H1 (cell line): ENCODE data around the gene PLXDC2. TPM values are rescaled to one million over a fixed set of nuclear protein-coding genes. Genes with fewer than 3 reads are reported as not detected.

Experiments used
- CTCF ChIA-PET: fragments of 300-600 bp; sonication (Branson Sonifier 250); formaldehyde crosslinking; loops from one replicate; lab custom pipeline; 2021; ENCODE audit not compliant: partially characterized antibody; lab: Charles Lee
- POLR2A ChIA-PET: fragments of 300-600 bp; sonication (Branson Sonifier 250); formaldehyde crosslinking; loops from one replicate; lab custom pipeline; 2021; ENCODE audit warnings: inconsistent platforms; ENCODE audit not compliant: partially characterized antibody; lab: Charles Lee
- DNase-seq, 2 experiments: peaks; one replicate each; pipeline versions ENCODE4 v3.0.0 to v3.0.0-alpha.2; 2010 to 2022; ENCODE audit warnings: low spot score in 2 of 2, low read depth in 1 of 2, mixed read lengths in 1 of 2
- FAIRE-seq: peaks from 2 replicates; lab custom pipeline; 2011; peaks lifted over from hg19 to GRCh38; lab: Jason Lieb, UNC
- H2AFZ ChIP-seq: 2 replicates; pipeline ENCODE4 v1.8.1; 2012; ENCODE audit warnings: low read length, inconsistent platforms
- H2AK5ac ChIP-seq: 2 replicates; pipeline ENCODE4 v1.6.1; 2013; ENCODE audit warnings: low read depth, low read length
- H2BK120ac ChIP-seq: replicated peaks from 2 replicates; pipeline ENCODE3; 2013; ENCODE audit warnings: low read depth, low read length, inconsistent platforms
- H2BK12ac ChIP-seq: 2 replicates; pipeline ENCODE4 v1.6.1; 2013; ENCODE audit warnings: low read depth, low read length
- H2BK15ac ChIP-seq: 2 replicates; pipeline ENCODE4 v1.6.1; 2013; ENCODE audit warnings: low read length
- H2BK20ac ChIP-seq: 2 replicates; pipeline ENCODE4 v1.6.1; 2013; ENCODE audit warnings: low read length
- H2BK5ac ChIP-seq: 2 replicates; pipeline ENCODE4 v1.6.1; 2013; ENCODE audit warnings: low read depth, low read length
- H3K14ac ChIP-seq: 2 replicates; pipeline ENCODE4 v1.6.1; 2013; ENCODE audit warnings: inconsistent platforms; ENCODE audit not compliant: insufficient read length
- H3K18ac ChIP-seq: 2 replicates; pipeline ENCODE4 v1.6.1; 2013; ENCODE audit warnings: low read length; ENCODE audit errors: extremely low read depth
- H3K23ac ChIP-seq: 2 replicates; pipeline ENCODE4 v1.6.1; 2013; ENCODE audit warnings: inconsistent platforms; ENCODE audit not compliant: insufficient read length
- H3K23me2 ChIP-seq: 2 replicates; pipeline ENCODE4 v1.6.1; 2013; ENCODE audit warnings: low read depth, low read length
- H3K27ac ChIP-seq: 2 replicates; pipeline ENCODE4 v1.6.1; 2011; ENCODE audit warnings: low read depth, low read length, inconsistent platforms
- H3K27me3 ChIP-seq, 4 experiments: replicated peaks in 1 of 4; 1 replicate in 1 of 4; 2 replicates in 3 of 4; pipeline versions ENCODE4 v1.6.1 to v1.8.1; 2011 to 2013; ENCODE audit warnings: low read length in 3 of 4, mild to moderate bottlenecking in 3 of 4, inconsistent platforms in 2 of 4, mixed read lengths in 2 of 4, moderate library complexity in 1 of 4; ENCODE audit not compliant: control insufficient read depth in 3 of 4, insufficient read depth in 3 of 4; ENCODE audit errors: extremely low read depth in 1 of 4
- H3K36me3 ChIP-seq, 4 experiments: 2 replicates each; pipeline versions ENCODE4 v1.6.1 to v1.8.1; 2011 to 2013; ENCODE audit warnings: mild to moderate bottlenecking in 4 of 4, low read length in 3 of 4, moderate library complexity in 2 of 4, control low read depth in 1 of 4, inconsistent platforms in 1 of 4; ENCODE audit not compliant: insufficient read depth in 4 of 4, control insufficient read depth in 2 of 4
- H3K4ac ChIP-seq: replicated peaks from 2 replicates; pipeline ENCODE3; 2013; ENCODE audit warnings: low read length, low read depth, mixed read lengths, inconsistent platforms; ENCODE audit not compliant: insufficient read length
- H3K4me1 ChIP-seq, 4 experiments: replicated peaks in 1 of 4; 1 replicate in 1 of 4; 2 replicates in 3 of 4; pipeline versions ENCODE4 v1.6.1 to v1.8.1; 2011 to 2013; ENCODE audit warnings: low read length in 3 of 4, inconsistent platforms in 2 of 4, mixed read lengths in 1 of 4; ENCODE audit not compliant: insufficient read depth in 4 of 4, control insufficient read depth in 3 of 4
- H3K4me2 ChIP-seq, 2 experiments: 2 replicates each; pipeline versions ENCODE4 v1.6.1 to v1.8.1; 2011 to 2013; ENCODE audit warnings: low read depth in 2 of 2, low read length in 2 of 2, control low read depth in 1 of 2, inconsistent platforms in 1 of 2, mild to moderate bottlenecking in 1 of 2; ENCODE audit not compliant: insufficient read depth in 1 of 2
- H3K4me3 ChIP-seq, 4 experiments: fragments of 200-600, 300-600 bp in 1 of 4; sonication (generic), shearing (Covaris generic), sonication (Bioruptor Twin) in 1 of 4; 2 replicates each; pipeline versions ENCODE4 v1.5.1 to v1.8.1; 2011 to 2016; ENCODE audit warnings: low read length in 4 of 4, low read depth in 3 of 4, control low read depth in 2 of 4, inconsistent platforms in 2 of 4, mild to moderate bottlenecking in 2 of 4, mixed read lengths in 1 of 4, moderate library complexity in 1 of 4; ENCODE audit not compliant: insufficient read depth in 2 of 4; ENCODE audit errors: extremely low read depth in 1 of 4
- H3K56ac ChIP-seq: replicated peaks from 2 replicates; pipeline ENCODE3; 2013; ENCODE audit warnings: low read depth, mild to moderate bottlenecking, mixed read lengths, low read length, inconsistent platforms; ENCODE audit not compliant: insufficient read length
- H3K79me1 ChIP-seq: 2 replicates; pipeline ENCODE4 v1.6.1; 2013; ENCODE audit warnings: low read depth, low read length, control low read depth
- H3K79me2 ChIP-seq, 2 experiments: 2 replicates each; pipeline versions ENCODE4 v1.6.1 to v1.8.1; 2012 to 2013; ENCODE audit warnings: low read length in 2 of 2, mild to moderate bottlenecking in 2 of 2, inconsistent platforms in 1 of 2; ENCODE audit not compliant: insufficient read depth in 2 of 2, control insufficient read depth in 1 of 2
- H3K9ac ChIP-seq, 4 experiments: replicated peaks in 1 of 4; 1 replicate in 1 of 4; 2 replicates in 3 of 4; pipeline versions ENCODE4 v1.6.1 to v1.8.1; 2011 to 2013; ENCODE audit warnings: low read depth in 3 of 4, low read length in 3 of 4, control low read depth in 2 of 4, mild to moderate bottlenecking in 2 of 4, moderate library complexity in 2 of 4, inconsistent platforms in 1 of 4; ENCODE audit errors: extremely low read depth in 1 of 4
- H3K9me3 ChIP-seq, 2 experiments: 2 replicates each; pipeline versions ENCODE4 v1.6.1 to v1.8.1; 2012 to 2013; ENCODE audit warnings: mild to moderate bottlenecking in 2 of 2, moderate library complexity in 2 of 2, control low read depth in 1 of 2, inconsistent platforms in 1 of 2, low read depth in 1 of 2, low read length in 1 of 2, mixed read lengths in 1 of 2; ENCODE audit not compliant: insufficient read depth in 2 of 2
- H4K20me1 ChIP-seq, 2 experiments: replicated peaks in 1 of 2; 2 replicates each; pipeline versions ENCODE3 to v1.8.1; 2011 to 2013; ENCODE audit warnings: inconsistent platforms in 2 of 2, low read length in 2 of 2, mild to moderate bottlenecking in 1 of 2; ENCODE audit not compliant: insufficient read depth in 2 of 2, control insufficient read depth in 1 of 2
- H4K5ac ChIP-seq: 2 replicates; pipeline ENCODE4 v1.6.1; 2013; ENCODE audit warnings: low read length, low read depth, mixed read lengths, inconsistent platforms; ENCODE audit not compliant: insufficient read length
- H4K8ac ChIP-seq: 2 replicates; pipeline ENCODE4 v1.8.0; 2013; ENCODE audit warnings: mild to moderate bottlenecking, moderate library complexity, low read length, inconsistent platforms; ENCODE audit not compliant: insufficient read depth; ENCODE audit errors: extremely low read depth
- H4K91ac ChIP-seq: replicated peaks from 2 replicates; pipeline ENCODE3; 2013; ENCODE audit warnings: low read length, mixed read lengths, inconsistent platforms; ENCODE audit not compliant: insufficient read length
- ASH2L ChIP-seq: fragments of 200-600, 300-600 bp; sonication (generic); IDR thresholded peaks from one replicate; pipeline ENCODE4 v1.7.1; 2017; ENCODE audit warnings: low read length
- BRCA1 ChIP-seq: IDR thresholded peaks from 2 replicates; pipeline ENCODE4 v1.6.1; 2012; ENCODE audit warnings: low read depth, low read length, improper control_type of control experiment
- EGR1 ChIP-seq: IDR thresholded peaks from 2 replicates; pipeline ENCODE4 v1.6.1; 2011; ENCODE audit warnings: low read depth, low read length, borderline replicate concordance
- EZH2 ChIP-seq: fragments of 200-600 bp; sonication (generic); IDR thresholded peaks from 2 replicates; pipeline ENCODE4 v1.7.1; 2012; ENCODE audit warnings: low read depth, mild to moderate bottlenecking, moderate library complexity, low read length, inconsistent platforms; ENCODE audit not compliant: severe bottlenecking
- GABPA ChIP-seq: IDR thresholded peaks from 2 replicates; pipeline ENCODE4 v1.6.1; 2011; ENCODE audit warnings: mild to moderate bottlenecking, low read length, moderate library complexity, borderline replicate concordance; ENCODE audit not compliant: insufficient read depth
- JUN ChIP-seq: IDR thresholded peaks from 2 replicates; pipeline ENCODE4 v1.6.1; 2011; ENCODE audit warnings: low read depth, mild to moderate bottlenecking, improper control_type of control experiment, low read length
- MAFK ChIP-seq: IDR thresholded peaks from 2 replicates; pipeline ENCODE4 v1.6.1; 2012; ENCODE audit warnings: low read depth, mild to moderate bottlenecking, improper control_type of control experiment, low read length
- NANOG ChIP-seq: IDR thresholded peaks from 2 replicates; pipeline ENCODE4 v1.6.1; 2011; ENCODE audit warnings: low read length, low read depth, mild to moderate bottlenecking, inconsistent platforms; ENCODE audit not compliant: insufficient read depth, poor library complexity, severe bottlenecking
- SAP30 ChIP-seq: fragments of 300-600 bp; sonication (generic); IDR thresholded peaks from 2 replicates; pipeline ENCODE4 v1.7.1; 2012; ENCODE audit warnings: low read length, moderate library complexity, mild to moderate bottlenecking, inconsistent platforms; ENCODE audit not compliant: insufficient read depth, insufficient replicate concordance
- SIRT6 ChIP-seq: IDR thresholded peaks from one replicate; pipeline ENCODE4 v1.7.1; 2012; ENCODE audit warnings: low read length, inconsistent platforms
- SIX5 ChIP-seq: IDR thresholded peaks from 2 replicates; pipeline ENCODE4 v1.6.1; 2011; ENCODE audit warnings: mild to moderate bottlenecking, low read depth, low read length
- TBP ChIP-seq: IDR thresholded peaks from 2 replicates; pipeline ENCODE4 v1.6.1; 2011; ENCODE audit warnings: low read depth, low read length, improper control_type of control experiment
- ZNF274 ChIP-seq: IDR thresholded peaks from 2 replicates; pipeline ENCODE4 v1.7.0; 2012; ENCODE audit warnings: low read length, borderline replicate concordance; ENCODE audit errors: extremely low read depth
- WGBS, 2 experiments: shearing (Covaris generic) in 1 of 2; methylation state at CpG; one replicate each; pipeline versions ENCODE4 v1.1.6 to v1.1.7; 2013 to 2015; ENCODE audit warnings: low lambda C conversion rate in 2 of 2, mixed read lengths in 2 of 2, inconsistent platforms in 1 of 2, low coverage in 1 of 2, missing lambda C conversion rate in 1 of 2; ENCODE audit not compliant: insufficient replicate concordance in 2 of 2, insufficient coverage in 1 of 2, insufficient read length in 1 of 2; ENCODE audit errors: extremely low coverage in 1 of 2, missing lambda C conversion rate in 1 of 2; 5-methylcytosine and 5-hydroxymethylcytosine counted together
- polyA plus RNA-seq, 7 experiments: library from polyadenylated mRNA; depleted of rRNA in 3 of 7; stranded (reverse) in 5 of 7; unstranded in 2 of 7; fragments of >200 nt in 5 of 7; fragments of 200-250 nt in 2 of 7; gene quantifications; 1 replicate in 5 of 7; 2 replicates in 1 of 7; 4 replicates in 1 of 7; pipeline versions ENCODE4 v1.2.1 to v1.2.3, GENCODE V29; 2011 to 2013; ENCODE audit warnings: missing spikeins in 2 of 7, mixed read lengths in 2 of 7
- total RNA-seq: library from RNA; stranded (reverse); fragmentation: NEBNext Ultra II Directional; extraction: Animal tissue kit (Norgen Biotek cat#: 25700); gene quantifications from 2 replicates; pipeline ENCODE4 v1.2.1, GENCODE V29; 2021
- TF ChIP-seq, protein P1 (sequence below): IDR thresholded peaks from 2 replicates; pipeline ENCODE4 v1.6.1; 2011; ENCODE audit warnings: low read length, improper control_type of control experiment

Gene PLXDC2
- total and polyA plus RNA-seq, 2 of the 8 experiments (the other 6 are each of a cell fraction or from before 2014, with no cell fraction given) = 23.0 to 40.5 TPM

DNA sequence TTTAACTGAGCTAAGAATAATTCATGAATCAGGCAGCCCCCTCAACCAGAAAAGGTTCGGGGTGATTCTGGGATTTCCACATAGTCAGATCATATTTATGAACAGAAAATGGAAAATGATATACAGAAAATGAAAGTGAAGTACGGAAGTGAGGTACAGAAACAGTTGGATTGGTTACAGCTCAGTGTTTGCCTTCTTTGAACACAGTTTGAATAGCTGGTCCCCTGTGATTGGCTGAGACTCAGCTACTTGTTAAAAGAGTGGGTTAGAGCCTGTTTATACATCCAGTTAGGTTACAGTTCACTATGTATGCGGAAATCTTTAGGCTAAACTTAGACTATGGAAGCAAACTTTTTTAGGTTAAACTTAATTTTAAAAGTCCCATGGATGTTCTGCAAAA, 511.7 kb downstream of the PLXDC2 start:
- whole genome bisulfite sequencing, 2 experiments = 96% methylated on average over 3 of the region's 3 CpGs; no CpG with 5 or more reads in 1 of the 2 experiments
- H3K4ac ChIP-seq = no peak overlapping the region
- no peaks in the 10 kb centered on the region for H3K79me1 ChIP-seq
- no peak overlapping the region for H2BK20ac ChIP-seq
- H4K5ac ChIP-seq = no peak overlapping the region
- H2AFZ ChIP-seq = no peak overlapping the region
- ChIA-PET POLR2A (interaction anchor here (0.9 kb wide), 1 partner anchor 45 kb away, joined by 3 read pairs; no protein-coding TSS in a partner anchor), CTCF (interaction anchor here (0.6 to 2.3 kb wide), 5 partner anchors 13 to 441 kb away, joined by 3 to 7 read pairs (median 3); no protein-coding TSS in a partner anchor)
- no peak for DNase-seq
- H4K20me1 ChIP-seq = no peaks in the 10 kb centered on the region
- no peak overlapping the region for H3K4me3 ChIP-seq
- no peak overlapping the region for H2BK5ac ChIP-seq
- H3K23ac ChIP-seq = no peak overlapping the region
- no peak overlapping the region for H3K27ac ChIP-seq
- no peaks in the 10 kb centered on the region for H3K4me1 ChIP-seq
- H3K14ac ChIP-seq = no peak overlapping the region
- no peak overlapping the region for H2BK120ac ChIP-seq
- H3K9me3 ChIP-seq = peaks cover 0 to 2% of the 10 kb centered on the region in 2 experiments; a peak in 2 of 4 replicates
- no peak overlapping the region for H2BK15ac ChIP-seq
- no peak overlapping the region for H4K8ac ChIP-seq
- H3K23me2 ChIP-seq = no peaks in the 10 kb centered on the region
- H4K91ac ChIP-seq = no peak overlapping the region
- no peak overlapping the region for H3K18ac ChIP-seq
- no peak overlapping the region for H2AK5ac ChIP-seq
- H3K79me2 ChIP-seq = no peaks in the 10 kb centered on the region
- no peaks in the 10 kb centered on the region for H3K27me3 ChIP-seq
- no peak overlapping the region for H2BK12ac ChIP-seq
- no peak overlapping the region for H3K56ac ChIP-seq
- no peak overlapping the region for H3K9ac ChIP-seq
- no peak for FAIRE-seq
- H3K36me3 ChIP-seq = no peaks in the 10 kb centered on the region
- no peak overlapping the region for H3K4me2 ChIP-seq
- no peak for TF ChIP-seq SIX5
- TF ChIP-seq BRCA1 = no peak
- no peak for TF ChIP-seq SAP30
- TF ChIP-seq EGR1 = no peak
- TF ChIP-seq ZNF274 = no peak
- TF ChIP-seq NANOG = no peak
- TF ChIP-seq ASH2L = no peak
- no peak for TF ChIP-seq SIRT6
- TF ChIP-seq, protein P1, sequence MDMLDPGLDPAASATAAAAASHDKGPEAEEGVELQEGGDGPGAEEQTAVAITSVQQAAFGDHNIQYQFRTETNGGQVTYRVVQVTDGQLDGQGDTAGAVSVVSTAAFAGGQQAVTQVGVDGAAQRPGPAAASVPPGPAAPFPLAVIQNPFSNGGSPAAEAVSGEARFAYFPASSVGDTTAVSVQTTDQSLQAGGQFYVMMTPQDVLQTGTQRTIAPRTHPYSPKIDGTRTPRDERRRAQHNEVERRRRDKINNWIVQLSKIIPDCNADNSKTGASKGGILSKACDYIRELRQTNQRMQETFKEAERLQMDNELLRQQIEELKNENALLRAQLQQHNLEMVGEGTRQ = no peak
- no peak for TF ChIP-seq TBP
- TF ChIP-seq JUN = no peak
- TF ChIP-seq EZH2 = no peak
- no peak for TF ChIP-seq MAFK
- TF ChIP-seq GABPA = no peak
